HCT116 (cell line): ENCODE data around the gene TCEA3. TPM values are rescaled to one million over a fixed set of nuclear protein-coding genes. Genes with fewer than 3 reads are reported as not detected.
A peak's percentile ranks its signal among the peaks of the same experiment; 100 is the strongest.

Source experiments
- ATAC-seq: fragments of 200-7000 bp; cut with Tn5 transposase; 2 replicates; pipeline ENCODE4 v1.9.1; 2020; ENCODE audit warnings: mild to moderate bottlenecking, moderate library complexity
- BruUV-seq: library from RNA; stranded (reverse); fragments of 400-500 nt; replicated peaks from 2 replicates; lab custom pipeline; 2021; lab: Mats Ljungman, UMichigan
- CTCF ChIA-PET: fragments of 300-600 bp; sonication (Branson Sonifier 250); formaldehyde crosslinking; loops from one replicate; lab custom pipeline; 2021; ENCODE audit warnings: antibody characterized with exemption; lab: Charles Lee
- POLR2A ChIA-PET: fragments of 300-600, 350-600 bp; sonication (Branson Sonifier 250); formaldehyde crosslinking; loops from one replicate; lab custom pipeline; 2021; ENCODE audit warnings: antibody characterized with exemption; lab: Charles Lee
- RAD21 ChIA-PET, 2 experiments: fragments of 300-600 bp; sonication (Branson Sonifier 250); formaldehyde crosslinking; loops; one replicate each; lab custom pipeline; 2023; ENCODE audit warnings: low total read pairs in 2 of 2; ENCODE audit not compliant: uncharacterized antibody in 2 of 2, unreplicated experiment in 2 of 2, low non-redundant PET in 1 of 2; lab: Charles Lee
- DNase-seq: peaks from one replicate; pipeline ENCODE4 v3.0.0-alpha.2; 2010; ENCODE audit warnings: low read depth, low spot score
- H2AFZ ChIP-seq: fragments of 200-600 bp; shearing (Covaris generic), sonication (generic); 2 replicates; pipeline ENCODE4 v1.6.1; 2017; ENCODE audit warnings: low read depth, mixed run types, mixed read lengths, antibody characterized with exemption, low read length; ENCODE audit not compliant: poor library complexity, severe bottlenecking
- H3K27ac ChIP-seq: 2 replicates; pipeline ENCODE4 v1.5.1; 2012; ENCODE audit warnings: low read depth, low read length
- H3K27me3 ChIP-seq: fragments of 200-600 bp; sonication (generic); 2 replicates; pipeline ENCODE4 v1.6.1; 2016; ENCODE audit warnings: mixed run types, low read length, mixed read lengths; ENCODE audit not compliant: insufficient read depth
- H3K36me3 ChIP-seq, 2 experiments: fragments of 200-500 bp in 1 of 2; fragments of 200-600 bp in 1 of 2; sonication (Bioruptor generic) in 1 of 2; sonication (generic) in 1 of 2; 2 replicates each; pipeline versions ENCODE4 v1.5.1 to v1.6.1; 2014 to 2016; ENCODE audit warnings: low read length in 2 of 2, inconsistent platforms in 1 of 2, mixed read lengths in 1 of 2, mixed run types in 1 of 2; ENCODE audit not compliant: insufficient read depth in 2 of 2, control insufficient read depth in 1 of 2
- H3K4me1 ChIP-seq, 2 experiments: fragments of 200-600 bp in 1 of 2; sonication (generic) in 1 of 2; 2 replicates each; pipeline versions ENCODE4 v1.5.1 to v1.6.1; 2012 to 2017; ENCODE audit warnings: low read length in 2 of 2, inconsistent platforms in 1 of 2, mild to moderate bottlenecking in 1 of 2, mixed read lengths in 1 of 2, mixed run types in 1 of 2, moderate library complexity in 1 of 2; ENCODE audit not compliant: insufficient read depth in 2 of 2, control insufficient read depth in 1 of 2
- H3K4me2 ChIP-seq: fragments of 200-600 bp; sonication (generic); 2 replicates; pipeline ENCODE4 v1.6.1; 2017; ENCODE audit warnings: mixed run types, low read length, mixed read lengths
- H3K4me3 ChIP-seq, 2 experiments: fragments of 200-600 bp in 1 of 2; sonication (generic) in 1 of 2; replicated peaks in 1 of 2; 2 replicates each; pipeline ENCODE4 v1.5.1; 2011 to 2016; ENCODE audit warnings: low read length in 2 of 2, control low read depth in 1 of 2, low read depth in 1 of 2, mild to moderate bottlenecking in 1 of 2, mixed read lengths in 1 of 2, mixed run types in 1 of 2
- H3K79me2 ChIP-seq: fragments of 200-600 bp; sonication (generic); 2 replicates; pipeline ENCODE4 v1.6.1; 2017; ENCODE audit warnings: mild to moderate bottlenecking, mixed run types, low read length, moderate library complexity, mixed read lengths; ENCODE audit not compliant: insufficient read depth
- H3K9ac ChIP-seq: fragments of 200-600 bp; sonication (generic); 2 replicates; pipeline ENCODE4 v1.6.1; 2016; ENCODE audit warnings: low read length, mixed read lengths
- H3K9me2 ChIP-seq: fragments of 200-600 bp; sonication (generic), shearing (Covaris generic); 2 replicates; pipeline ENCODE4 v1.6.1; 2017; ENCODE audit warnings: mixed run types, mild to moderate bottlenecking, moderate library complexity; ENCODE audit not compliant: insufficient read depth
- H3K9me3 ChIP-seq, 2 experiments: fragments of 200-500 bp in 1 of 2; fragments of 200-600 bp in 1 of 2; sonication (Bioruptor generic) in 1 of 2; sonication (generic) in 1 of 2; 2 replicates each; pipeline ENCODE4 v1.6.1; 2014 to 2017; ENCODE audit warnings: low read length in 2 of 2, mixed read lengths in 2 of 2, inconsistent platforms in 1 of 2, low read depth in 1 of 2, mild to moderate bottlenecking in 1 of 2, mixed run types in 1 of 2, moderate library complexity in 1 of 2; ENCODE audit not compliant: control insufficient read depth in 1 of 2, insufficient read depth in 1 of 2
- H4K20me1 ChIP-seq: fragments of 200-600 bp; sonication (generic), shearing (Covaris generic); 2 replicates; pipeline ENCODE4 v1.6.1; 2017; ENCODE audit warnings: mixed run types, mild to moderate bottlenecking, moderate library complexity; ENCODE audit not compliant: insufficient read depth
- EGR1 ChIP-seq: IDR thresholded peaks from 2 replicates; pipeline ENCODE4 v1.6.1; 2012; ENCODE audit warnings: low read depth
- FOSL1 ChIP-seq: IDR thresholded peaks from 2 replicates; pipeline ENCODE4 v1.6.1; 2012; ENCODE audit warnings: low read depth
- JUND ChIP-seq: IDR thresholded peaks from 2 replicates; pipeline ENCODE4 v1.6.1; 2012
- SIN3A ChIP-seq: IDR thresholded peaks from 2 replicates; pipeline ENCODE4 v1.6.1; 2012; ENCODE audit warnings: low read depth
- YY1 ChIP-seq: IDR thresholded peaks from 2 replicates; pipeline ENCODE4 v1.6.1; 2011; ENCODE audit warnings: low read length, low read depth, moderate library complexity, mild to moderate bottlenecking; ENCODE audit not compliant: insufficient replicate concordance; ENCODE audit errors: extremely low read depth
- ZBTB33 ChIP-seq: IDR thresholded peaks from 2 replicates; pipeline ENCODE4 v1.6.1; 2011; ENCODE audit warnings: mild to moderate bottlenecking, low read length, moderate library complexity; ENCODE audit not compliant: insufficient replicate concordance; ENCODE audit errors: extremely low read depth
- ZNF274 ChIP-seq: fragments of 200-500 bp; sonication (Bioruptor generic); IDR thresholded peaks from 2 replicates; pipeline ENCODE4 v1.6.1; 2014; ENCODE audit warnings: mild to moderate bottlenecking, low read depth, low read length, inconsistent platforms
- intact Hi-C: fragments of 100-400 bp; cut with micrococcal nuclease; formaldehyde crosslinking; loops from 2 replicates; pipeline ENCODE4 v1.10.0; 2022
- total RNA-seq: library from RNA; stranded (reverse); gene quantifications from one replicate; pipeline ENCODE4 v1.2.1, GENCODE V29; 2021; ENCODE audit not compliant: unreplicated experiment
- TF ChIP-seq, protein P1 (sequence below), 3 experiments: fragments of 200-600 bp in 1 of 3; sonication (generic) in 1 of 3; IDR thresholded peaks in 2 of 3; conservative IDR thresholded peaks in 1 of 3; 2 replicates each; pipeline ENCODE4 v1.5.1; 2012 to 2017; ENCODE audit warnings: low read depth in 2 of 3, low read length in 2 of 3, antibody characterized with exemption in 1 of 3, borderline replicate concordance in 1 of 3, control low read depth in 1 of 3, mild to moderate bottlenecking in 1 of 3, mixed read lengths in 1 of 3, mixed run types in 1 of 3, moderate library complexity in 1 of 3; ENCODE audit not compliant: insufficient read depth in 1 of 3

The TCEA3 gene
- total RNA-seq, 1 experiment from 2014 or later: 3.7 TPM

DNA sequence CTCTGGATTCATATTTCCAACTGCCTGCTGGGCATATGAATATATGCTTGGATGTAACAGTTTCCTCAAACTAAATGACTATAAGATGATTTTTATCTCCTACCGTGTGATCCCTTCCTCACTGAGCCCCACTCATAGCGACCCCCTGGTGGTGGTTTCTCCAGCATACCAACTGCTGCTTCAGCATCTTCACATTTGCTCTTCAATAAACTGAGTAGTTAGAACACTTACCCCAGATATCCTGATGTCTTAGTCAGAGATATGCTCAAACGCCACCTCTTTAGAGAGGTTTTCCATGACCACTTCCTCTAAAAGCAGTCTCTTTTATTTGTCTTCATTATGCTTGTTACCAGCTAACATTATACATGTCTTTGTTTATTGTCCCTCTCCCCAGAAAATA, 70.3 kb downstream of the TCEA3 start:
- BruUV-seq: no TSS peak
- no peak for TF ChIP-seq ZNF274
- TF ChIP-seq, protein P1, sequence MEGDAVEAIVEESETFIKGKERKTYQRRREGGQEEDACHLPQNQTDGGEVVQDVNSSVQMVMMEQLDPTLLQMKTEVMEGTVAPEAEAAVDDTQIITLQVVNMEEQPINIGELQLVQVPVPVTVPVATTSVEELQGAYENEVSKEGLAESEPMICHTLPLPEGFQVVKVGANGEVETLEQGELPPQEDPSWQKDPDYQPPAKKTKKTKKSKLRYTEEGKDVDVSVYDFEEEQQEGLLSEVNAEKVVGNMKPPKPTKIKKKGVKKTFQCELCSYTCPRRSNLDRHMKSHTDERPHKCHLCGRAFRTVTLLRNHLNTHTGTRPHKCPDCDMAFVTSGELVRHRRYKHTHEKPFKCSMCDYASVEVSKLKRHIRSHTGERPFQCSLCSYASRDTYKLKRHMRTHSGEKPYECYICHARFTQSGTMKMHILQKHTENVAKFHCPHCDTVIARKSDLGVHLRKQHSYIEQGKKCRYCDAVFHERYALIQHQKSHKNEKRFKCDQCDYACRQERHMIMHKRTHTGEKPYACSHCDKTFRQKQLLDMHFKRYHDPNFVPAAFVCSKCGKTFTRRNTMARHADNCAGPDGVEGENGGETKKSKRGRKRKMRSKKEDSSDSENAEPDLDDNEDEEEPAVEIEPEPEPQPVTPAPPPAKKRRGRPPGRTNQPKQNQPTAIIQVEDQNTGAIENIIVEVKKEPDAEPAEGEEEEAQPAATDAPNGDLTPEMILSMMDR (IDR thresholded peaks at IDR 0.05 in 2 of 3, conservative IDR thresholded peaks at IDR 0.05 in 1 of 3; ENCODE audit: borderline replicate concordance in 1 of 3, insufficient read depth in 1 of 3, low read depth in 2 of 3, low read length in 2 of 3): peak in 2 of 3 experiments; percentile 20 to 33; a peak in 1 of 6 replicates
- intact Hi-C loops: no loop called here
- Histone ChIP-seq H3K9ac (no peak overlapping the region), H3K27ac (no peak overlapping the region), H3K36me3 (no peaks in the 10 kb centered on the region), H3K9me2 (no peaks in the 10 kb centered on the region), H4K20me1 (no peaks in the 10 kb centered on the region), H3K4me2 (no peak overlapping the region), H3K4me1 (peaks cover 0 to 7% of the 10 kb centered on the region in 2 experiments; a peak in 1 of 4 replicates), H3K4me3 (no peak overlapping the region), H3K27me3 (no peaks in the 10 kb centered on the region), H2AFZ (no peak overlapping the region), H3K9me3 (no peaks in the 10 kb centered on the region; a peak in 1 of 4 replicates), H3K79me2 (no peaks in the 10 kb centered on the region)
- DNase-seq (no peak), ATAC-seq (no peak)
- POLR2A ChIA-PET: no interaction called here
- CTCF ChIA-PET: no interaction called here
- RAD21 ChIA-PET: interaction anchor here in 1 of 2 experiments (0.7 kb wide), 1 partner anchor 49 kb away, joined by 3 read pairs; no protein-coding TSS in a partner anchor

- no peaks in the 10 kb centered on the region for H3K9me2 ChIP-seq
- H3K4me1 ChIP-seq: peaks cover 0 to 7% of the 10 kb centered on the region in 2 experiments; a peak in 1 of 4 replicates
- no peak overlapping the region for H3K27ac ChIP-seq
- TF ChIP-seq ZBTB33: no peak
- TF ChIP-seq SIN3A: no peak
- TF ChIP-seq FOSL1: no peak
- no peak for TF ChIP-seq EGR1
- TF ChIP-seq, protein P1 (IDR thresholded peaks at IDR 0.05 in 2 of 3, conservative IDR thresholded peaks at IDR 0.05 in 1 of 3; ENCODE audit: borderline replicate concordance in 1 of 3, insufficient read depth in 1 of 3, low read depth in 2 of 3, low read length in 2 of 3): no peak
- no peak for TF ChIP-seq YY1
- no peak for TF ChIP-seq JUND
- TF ChIP-seq ZNF274: no peak
- DNase-seq (no peak), ATAC-seq (no peak)
- RAD21 ChIA-PET: no interaction called here
- POLR2A ChIA-PET: no interaction called here
- H3K79me2 ChIP-seq: no peaks in the 10 kb centered on the region
- H2AFZ ChIP-seq: no peak overlapping the region
- no peak overlapping the region for H3K9ac ChIP-seq
- intact Hi-C loops: no loop called here
- no peaks in the 10 kb centered on the region for H4K20me1 ChIP-seq
- no TSS peak for BruUV-seq
- H3K9me3 ChIP-seq: no peaks in the 10 kb centered on the region
- no peak overlapping the region for H3K4me2 ChIP-seq
- no peak overlapping the region for H3K4me3 ChIP-seq
- no peaks in the 10 kb centered on the region for H3K27me3 ChIP-seq
- no peaks in the 10 kb centered on the region for H3K36me3 ChIP-seq
- CTCF ChIA-PET: no interaction called here
These were observed 72.4 kb downstream of the TCEA3 start for GRCh38 chr1:23352096-23352695.
